Renal cortex interstitium (tissue), 15 donors: ENCODE data around the gene MRAP. TPM values are rescaled to one million over a fixed set of nuclear protein-coding genes. Genes with fewer than 3 reads are reported as not detected.
"Not testable (repeated sequence)": the region's sequence is repeated elsewhere in the genome, so short reads cannot be mapped to it uniquely, and the experiment has no call there.

ENCODE experiments used
- DNase-seq, 11 donors: peaks; one replicate each; pipeline ENCODE4 v3.0.0-alpha.2; 2013; ENCODE audit warnings: low read depth in 9 of 11, low spot score in 4 of 11; ENCODE audit errors: extremely low read depth in 1 of 11
- long read RNA-seq, 16 experiments: transcript quantifications; one replicate each; lab custom pipeline, GENCODE V29; 2026
- polyA plus RNA-seq, 3 donors: library from polyadenylated mRNA; unstranded; fragments of 120-200 nt; gene quantifications; one replicate each; pipeline ENCODE4 v1.2.1, GENCODE V29; 2013; ENCODE audit not compliant: insufficient read length in 3 of 3

Gene MRAP
- polyA plus RNA-seq = not detected
- long read RNA-seq, donor 1 = 0 reads
- long read RNA-seq, donor 2, partial matches to known transcripts = 0 of 1 reads
- long read RNA-seq, donor 2, other reads (novel, unspliced or antisense) = 0 of 1 reads
- long read RNA-seq, donor 3, partial matches to known transcripts = 5 of 5 reads
- long read RNA-seq, donor 3, other reads (novel, unspliced or antisense) = 0 of 5 reads
- long read RNA-seq, donor 4 = 0 reads
- long read RNA-seq, donor 5 = 0 reads
- long read RNA-seq, donor 6, partial matches to known transcripts = 8 of 9 reads
- long read RNA-seq, donor 6, other reads (novel, unspliced or antisense) = 0 of 9 reads
- long read RNA-seq, donor 7 = 0 reads
- long read RNA-seq, donor 8 = 0 reads
- long read RNA-seq, donor 9 = 0 reads
- long read RNA-seq, donor 10 = 0 reads
- long read RNA-seq, donor 11 = 0 reads
- long read RNA-seq, donor 12 = 0 reads
- long read RNA-seq, donor 13 = 0 reads
- long read RNA-seq, donor 14 = 0 reads
- long read RNA-seq, donor 15 = 0 reads
- long read RNA-seq, donor 16 = 0 reads

DNA sequence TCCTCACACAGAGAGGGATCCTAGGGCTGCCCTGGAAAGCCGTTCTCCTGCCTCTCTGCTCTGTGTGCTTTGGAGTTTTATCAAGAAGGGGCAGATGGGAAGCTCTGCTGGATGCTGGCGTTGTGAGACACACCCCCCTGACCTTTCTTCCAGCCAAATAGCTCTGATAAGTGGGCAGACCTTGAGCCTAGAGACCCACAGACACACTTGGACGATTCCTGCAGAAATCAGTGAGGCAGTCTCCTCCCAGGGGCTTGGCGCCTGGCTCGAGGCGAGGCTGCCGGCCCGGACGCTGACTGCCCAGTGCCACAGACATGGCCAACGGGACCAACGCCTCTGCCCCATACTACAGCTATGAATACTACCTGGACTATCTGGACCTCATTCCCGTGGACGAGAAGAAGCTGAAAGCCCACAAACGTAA lies at the start of gene MRAP:
Gene MRAP (plus strand): TSS at position 198 of the 424 bp plus-strand sequence. CDS start 117 bp downstream, at position 315.
- DNase-seq = no peak

DNA sequence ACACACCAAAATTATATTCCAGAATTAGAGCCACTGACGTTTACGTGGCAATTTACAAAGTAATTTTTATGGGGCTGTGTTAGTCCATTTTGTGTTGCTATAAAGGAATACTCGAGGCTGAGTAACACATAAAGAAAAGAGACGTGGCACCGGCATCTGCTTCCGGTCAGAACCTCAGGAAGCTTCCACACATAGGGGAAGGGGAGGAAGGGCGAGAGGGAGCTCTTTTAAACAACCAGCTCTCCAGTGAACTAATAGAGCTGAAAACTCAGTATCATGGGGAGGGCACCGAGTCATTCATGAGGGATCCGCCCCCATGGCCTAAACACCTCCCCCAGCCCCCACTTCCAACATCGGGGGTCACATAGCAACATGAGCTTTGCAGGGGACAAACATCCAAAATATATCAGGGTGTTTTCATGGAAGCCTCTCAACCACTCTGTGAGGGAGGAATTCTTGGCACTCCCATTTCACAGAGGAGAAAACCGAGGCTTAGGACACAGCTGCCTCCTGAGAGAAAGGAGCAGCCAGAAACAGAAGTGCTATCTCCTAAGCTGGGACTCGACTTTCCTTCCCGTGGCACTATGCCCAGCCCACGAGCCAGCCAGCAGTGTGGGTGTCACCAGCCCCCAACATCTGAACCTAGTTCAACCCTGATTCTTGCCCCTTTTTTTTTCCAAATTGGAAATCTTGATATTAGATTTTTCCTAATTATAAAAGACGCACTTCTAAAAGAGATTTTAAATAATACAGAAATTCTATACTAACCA lies 49.0 kb upstream of the MRAP start:
- no peak for DNase-seq

DNA sequence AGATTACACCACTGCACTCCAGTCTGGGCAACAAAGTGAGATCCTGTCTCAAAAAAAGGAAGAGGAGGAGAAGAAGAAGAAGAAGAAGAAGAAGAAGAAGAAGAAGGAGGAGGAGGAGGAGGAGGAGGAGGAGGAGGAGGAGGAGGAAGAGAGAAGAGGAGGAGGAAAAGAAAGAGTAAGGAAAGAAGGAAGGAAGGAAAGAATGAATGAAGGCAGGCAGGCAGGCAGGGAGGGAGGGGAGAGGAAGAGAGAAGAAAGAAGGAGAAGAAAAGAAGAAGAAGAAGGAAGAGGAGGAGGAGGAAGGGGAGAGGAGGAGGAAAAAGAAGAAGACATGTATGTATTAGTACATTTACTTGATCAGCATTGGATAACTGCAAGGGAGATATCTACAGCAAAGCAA lies 46.5 kb upstream of the MRAP start:
- no peak for DNase-seq

GRCh38 chr21:32253215-32253641 lies 45.4 kb upstream of the MRAP start:
- DNase-seq = no peak

- DNase-seq = no peak
Measured at GRCh38 chr21:32256251-32256650, 42.4 kb upstream of the MRAP start.

- DNase-seq = peak in 7 of 11 donors; percentile 46 to 77 (median 72)
Measured at GRCh38 chr21:32256873-32257620, 41.6 kb upstream of the MRAP start.

- DNase-seq = peak in 9 of 11 donors; percentile 68 to 88 (median 75)
Measured at GRCh38 chr21:32257962-32258785, 40.5 kb upstream of the MRAP start.

DNA sequence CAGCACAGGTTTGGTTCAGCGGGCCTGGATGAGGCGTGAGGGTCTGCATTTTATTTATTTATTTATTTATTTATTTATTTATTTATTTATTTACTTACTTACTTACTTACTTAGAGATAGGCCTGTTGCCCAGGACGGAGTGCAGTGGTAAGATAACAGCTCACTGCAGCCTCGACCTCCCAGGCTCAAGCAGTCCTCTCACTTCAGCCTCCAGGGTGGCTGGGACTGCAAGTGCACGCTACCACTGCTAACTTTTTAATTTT lies 39.9 kb upstream of the MRAP start:
- DNase-seq = not testable (repeated sequence)

DNA sequence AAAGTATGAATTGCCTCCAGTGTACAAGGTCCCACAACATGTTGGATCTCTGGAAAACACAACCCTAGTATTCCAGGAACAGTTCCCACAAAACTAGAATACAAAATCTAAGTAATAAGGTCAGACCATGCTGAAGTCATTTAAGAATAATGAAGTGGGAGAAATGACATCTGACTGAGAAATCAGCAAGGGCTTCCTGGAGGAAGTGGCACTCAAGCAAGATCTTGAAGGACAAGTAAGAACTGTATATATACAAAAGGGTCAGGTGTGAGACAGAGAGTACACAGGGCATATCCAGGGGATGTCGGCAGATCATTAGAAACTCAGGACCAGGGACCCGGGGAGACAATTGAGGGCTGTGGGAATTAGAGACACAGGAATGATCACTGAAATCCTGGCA lies 38.5 kb upstream of the MRAP start:
- DNase-seq = no peak

DNA sequence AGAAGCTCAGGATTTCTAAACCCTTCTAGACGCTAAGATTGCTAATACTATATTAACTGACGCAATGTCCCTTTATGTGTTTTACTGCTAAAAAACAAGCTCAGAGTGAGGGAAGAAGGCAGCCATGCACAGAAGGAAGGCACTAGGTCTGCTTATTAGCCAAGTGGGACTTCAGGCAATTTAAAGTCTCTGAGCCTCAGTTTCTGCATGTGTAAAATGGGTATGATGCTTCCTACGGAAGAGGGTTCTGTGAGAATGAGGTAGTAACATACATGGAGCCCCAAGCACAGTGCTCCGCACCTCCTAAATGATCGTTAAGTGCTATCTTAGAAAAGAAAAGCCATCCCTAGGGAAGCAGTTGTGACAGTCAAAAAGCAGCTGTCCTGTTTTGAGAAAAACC lies 36.7 kb upstream of the MRAP start:
- no peak for DNase-seq

GRCh38 chr21:32265321-32265720 lies 33.3 kb upstream of the MRAP start:
- DNase-seq = not testable (repeated sequence)

- DNase-seq = no peak
Measured at GRCh38 chr21:32270748-32271147, 27.9 kb upstream of the MRAP start.

DNA sequence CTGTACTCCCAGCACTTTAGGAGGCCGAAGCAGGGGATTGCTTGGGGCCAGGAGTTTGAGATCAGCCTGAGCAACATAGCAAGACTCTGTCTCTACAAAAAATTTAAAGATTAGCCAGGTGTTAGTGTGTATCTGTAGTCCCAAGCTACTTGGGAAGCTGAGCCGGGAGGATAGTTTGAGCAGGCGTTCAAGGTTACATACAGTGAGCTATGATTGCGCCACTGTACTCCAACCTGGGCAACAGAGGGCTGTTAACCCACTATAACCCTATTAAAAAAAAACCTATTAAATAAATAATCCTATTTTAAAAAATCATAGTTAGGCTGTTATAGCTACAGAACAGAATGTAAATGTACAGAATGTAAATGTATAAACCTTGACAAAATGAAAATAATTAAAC lies 22.0 kb upstream of the MRAP start:
- DNase-seq = no peak

- DNase-seq = peak in 1 of 11 donors; percentile 3
Measured at GRCh38 chr21:32278103-32278502, 20.6 kb upstream of the MRAP start.

- DNase-seq = peak; percentile 79 to 95 (median 92)
Measured at GRCh38 chr21:32278518-32279376, 19.9 kb upstream of the MRAP start, which contains the start of gene MIS18A. MIS18A (minus strand) TSS chr21:32279049; CDS start chr21:32279014, 35 bp downstream.

DNA sequence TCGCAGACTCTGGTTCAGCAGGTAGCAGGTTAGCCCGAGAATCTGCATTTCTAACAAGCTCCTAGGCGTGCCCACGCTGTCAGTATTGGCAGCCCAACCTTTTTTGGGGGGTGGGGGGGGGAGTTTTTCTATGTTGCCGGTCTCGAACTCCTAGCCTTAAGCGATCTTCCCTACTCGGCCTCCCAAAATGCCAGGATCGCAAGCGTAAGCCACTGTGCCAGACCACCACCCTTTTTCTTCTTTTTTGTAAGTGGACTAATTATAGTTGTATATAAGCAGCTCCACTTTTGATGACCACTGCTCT lies 19.3 kb upstream of the MRAP start:
- DNase-seq = no peak

GRCh38 chr21:32281531-32281930 lies 17.1 kb upstream of the MRAP start:
- DNase-seq = no peak

DNA sequence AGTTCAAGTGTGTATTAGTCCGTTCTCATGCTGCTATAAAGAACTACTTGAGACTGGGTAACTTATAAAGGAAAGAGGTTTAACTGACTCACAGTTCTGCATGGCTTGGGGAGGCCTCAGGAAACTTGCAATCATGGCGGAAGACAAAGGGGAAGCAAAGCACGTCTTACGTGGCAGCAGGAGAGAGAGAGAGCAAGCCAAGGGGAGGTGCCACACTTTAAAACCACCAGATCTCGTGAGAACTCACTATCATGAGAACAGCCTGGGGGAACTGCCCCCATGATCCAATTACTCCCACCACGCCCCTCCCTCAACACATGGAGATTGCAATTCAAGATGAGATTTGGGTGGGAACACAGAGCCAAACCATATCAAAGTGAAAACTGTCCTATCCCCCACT lies 15.7 kb upstream of the MRAP start:
- no peak for DNase-seq
